Upper lobe of left lung (tissue), 6 donors: Measurements from ENCODE around the gene CINP. TPM values are rescaled to one million over a fixed set of nuclear protein-coding genes. Genes with fewer than 3 reads are reported as not detected.

ENCODE experiments used
- ATAC-seq, 2 donors: fragments of 200-7000 bp; cut with Tn5 transposase; one replicate each; pipeline ENCODE4 v1.9.1; 2022; ENCODE audit warnings: mild to moderate bottlenecking in 2 of 2, moderate library complexity in 2 of 2; ENCODE audit not compliant: low FRiP score in 2 of 2
- DNase-seq, 2 donors: peaks; one replicate each; pipeline ENCODE4 v3.0.0-alpha.2; 2019 to 2020
- H3K27ac ChIP-seq, 4 donors: fragments of 200-600 bp; sonication (generic); one replicate each; pipeline ENCODE4 v1.5.1; 2016 to 2019
- H3K27me3 ChIP-seq, 4 donors: fragments of 200-600 bp; sonication (generic); one replicate each; pipeline ENCODE4 v1.5.1; 2017 to 2019
- H3K36me3 ChIP-seq, 4 donors: fragments of 200-600 bp; sonication (generic); one replicate each; pipeline ENCODE4 v1.5.1; 2016 to 2019
- H3K4me1 ChIP-seq, 4 donors: fragments of 200-600 bp; sonication (generic); one replicate each; pipeline ENCODE4 v1.5.1; 2018 to 2019
- H3K4me3 ChIP-seq, 4 donors: fragments of 200-600 bp; sonication (generic); one replicate each; pipeline ENCODE4 v1.5.1; 2017 to 2019; ENCODE audit warnings: mild to moderate bottlenecking in 2 of 4, moderate library complexity in 1 of 4
- H3K9me3 ChIP-seq, 4 donors: fragments of 200-600 bp; sonication (generic); one replicate each; pipeline ENCODE4 v1.5.1; 2018 to 2019
- EP300 ChIP-seq, 4 donors: sonication (generic); formaldehyde crosslinking; IDR thresholded peaks; one replicate each; pipeline ENCODE4 v1.5.1; 2017; ENCODE audit warnings: antibody characterized with exemption in 4 of 4, control low read depth in 2 of 4
- POLR2A ChIP-seq, 4 donors: fragments of 450-650 bp; IDR thresholded peaks; one replicate each; pipeline ENCODE4 v1.5.1; 2016 to 2017; ENCODE audit warnings: antibody characterized with exemption in 4 of 4, mild to moderate bottlenecking in 2 of 4
- POLR2AphosphoS5 ChIP-seq, 2 donors: sonication (generic); formaldehyde crosslinking; IDR thresholded peaks; one replicate each; pipeline ENCODE4 v1.5.1; 2017; ENCODE audit warnings: antibody characterized with exemption in 2 of 2
- WGBS, 2 donors: methylation state at CpG; one replicate each; pipeline ENCODE4 v1.1.5; 2017 to 2018; 5-methylcytosine and 5-hydroxymethylcytosine counted together
- total RNA-seq, 6 donors: library from RNA; depleted of rRNA in 4 of 6; stranded (reverse); fragments of >200 nt in 4 of 6; gene quantifications; one replicate each; pipeline versions ENCODE4 v1.1.0 to v1.2.1, GENCODE V29; 2016 to 2021
- TF ChIP-seq, protein P1 (sequence below), 6 experiments: fragments of 450-650 bp in 4 of 6; fragments of 200-600 bp in 2 of 6; sonication (generic) in 2 of 6; IDR thresholded peaks; one replicate each; pipeline ENCODE4 v1.5.1; 2016 to 2019; ENCODE audit warnings: antibody characterized with exemption in 6 of 6
- donor health status: DM: no; HTN: no; CAD: no; lungs with moderate emphysema.
- donor health status: DM: no; HTN: yes; CAD: no; lungs with severe emphysema.

CINP gene
- total RNA-seq, 6 donors from 2014 or later: 13.6 to 37.7 (median 31.1) TPM

DNA sequence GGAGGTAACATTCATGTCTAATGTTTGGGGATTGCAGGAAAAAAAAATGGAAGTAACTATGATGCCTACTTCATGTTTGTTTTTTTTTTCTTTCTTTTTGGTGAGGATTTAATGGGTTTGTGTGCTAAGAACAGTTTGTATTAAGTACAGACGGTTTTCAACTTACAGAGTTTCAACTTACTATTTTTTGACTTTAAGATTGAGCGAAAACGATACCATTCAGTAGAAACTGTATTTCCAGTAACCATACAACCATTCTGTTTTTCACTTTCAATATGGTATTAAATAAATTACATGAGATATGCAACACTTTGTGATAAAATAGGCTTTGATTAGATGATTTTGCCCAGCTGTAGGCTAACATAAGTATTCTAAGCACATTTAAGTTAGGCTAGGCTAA lies 10.4 kb upstream of the CINP start:
- WGBS, 2 donors: 88 to 90% methylated on average over 3 of the region's 3 CpGs
- Histone ChIP-seq H3K36me3 (peaks cover 0 to 15% (median 3%) of the 10 kb centered on the region in 4 donors), H3K27ac (no peak overlapping the region), H3K9me3 (no peaks in the 10 kb centered on the region), H3K4me3 (no peak overlapping the region), H3K27me3 (no peaks in the 10 kb centered on the region), H3K4me1 (peaks cover 0 to 15% (median 7%) of the 10 kb centered on the region in 4 donors)
- TF ChIP-seq POLR2A (IDR thresholded peaks at IDR 0.05): no peak
- no peak for TF ChIP-seq EP300 (IDR thresholded peaks at IDR 0.05)
- TF ChIP-seq, protein P1, sequence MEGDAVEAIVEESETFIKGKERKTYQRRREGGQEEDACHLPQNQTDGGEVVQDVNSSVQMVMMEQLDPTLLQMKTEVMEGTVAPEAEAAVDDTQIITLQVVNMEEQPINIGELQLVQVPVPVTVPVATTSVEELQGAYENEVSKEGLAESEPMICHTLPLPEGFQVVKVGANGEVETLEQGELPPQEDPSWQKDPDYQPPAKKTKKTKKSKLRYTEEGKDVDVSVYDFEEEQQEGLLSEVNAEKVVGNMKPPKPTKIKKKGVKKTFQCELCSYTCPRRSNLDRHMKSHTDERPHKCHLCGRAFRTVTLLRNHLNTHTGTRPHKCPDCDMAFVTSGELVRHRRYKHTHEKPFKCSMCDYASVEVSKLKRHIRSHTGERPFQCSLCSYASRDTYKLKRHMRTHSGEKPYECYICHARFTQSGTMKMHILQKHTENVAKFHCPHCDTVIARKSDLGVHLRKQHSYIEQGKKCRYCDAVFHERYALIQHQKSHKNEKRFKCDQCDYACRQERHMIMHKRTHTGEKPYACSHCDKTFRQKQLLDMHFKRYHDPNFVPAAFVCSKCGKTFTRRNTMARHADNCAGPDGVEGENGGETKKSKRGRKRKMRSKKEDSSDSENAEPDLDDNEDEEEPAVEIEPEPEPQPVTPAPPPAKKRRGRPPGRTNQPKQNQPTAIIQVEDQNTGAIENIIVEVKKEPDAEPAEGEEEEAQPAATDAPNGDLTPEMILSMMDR (IDR thresholded peaks at IDR 0.05): no peak
- no peak for TF ChIP-seq POLR2AphosphoS5 (IDR thresholded peaks at IDR 0.05)
- ATAC-seq (no peak), DNase-seq (no peak)

DNA sequence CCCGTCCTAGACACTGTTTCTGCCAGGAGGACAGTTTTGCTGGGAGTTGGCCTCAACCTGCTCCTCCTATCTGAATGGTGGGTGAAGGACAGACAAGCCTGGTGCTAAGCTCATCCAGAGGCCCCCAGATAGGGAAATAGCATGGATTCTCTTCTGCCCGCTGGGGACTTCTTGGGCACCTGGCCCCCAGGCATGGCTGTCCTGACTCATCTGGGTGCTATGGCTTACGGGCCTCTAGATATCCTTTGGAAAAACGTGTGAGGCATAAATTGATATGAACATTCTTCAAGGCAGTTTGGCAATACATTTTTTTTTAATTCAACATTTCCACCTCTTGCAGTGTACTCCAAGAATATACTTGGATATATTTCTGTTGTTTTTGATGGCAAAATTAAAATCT lies 8.7 kb upstream of the CINP start:
- no peak for ATAC-seq
- WGBS, 2 donors: 91 to 94% methylated on average over 4 of the region's 4 CpGs

DNA sequence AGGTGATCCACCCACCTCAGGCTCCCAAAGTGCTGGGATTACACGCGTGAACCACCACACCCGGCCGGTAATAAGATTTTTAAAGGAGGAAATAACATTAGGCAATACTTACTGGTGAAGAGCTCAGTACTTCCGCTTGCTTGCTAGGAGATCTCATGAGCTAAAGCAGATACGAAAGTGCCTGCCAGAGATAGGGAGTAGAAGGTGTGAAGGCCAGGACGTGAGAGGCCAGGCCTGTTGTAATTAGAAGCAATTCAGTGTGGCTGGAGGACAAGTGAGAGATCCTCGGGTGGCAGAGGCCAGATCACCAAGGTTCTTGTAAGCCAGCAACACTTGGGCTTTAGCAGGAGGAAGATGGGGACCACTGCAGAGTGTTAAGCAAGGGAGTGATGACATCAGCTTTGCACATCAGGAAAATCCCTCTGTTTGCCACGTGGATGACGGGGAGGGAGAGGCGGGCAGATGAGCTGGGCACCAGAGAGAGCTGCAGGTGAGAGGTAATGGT lies 7.7 kb upstream of the CINP start:
- H3K27me3 ChIP-seq: no peaks in the 10 kb centered on the region
- no peaks in the 10 kb centered on the region for H3K9me3 ChIP-seq
- no peak overlapping the region for H3K4me3 ChIP-seq
- DNase-seq: peak in 1 of 2 donors; percentile 60
- H3K27ac ChIP-seq: peak overlapping the region; percentile 50 to 82 (median 66)
- peaks cover 0 to 15% (median 7%) of the 10 kb centered on the region in 4 donors for H3K4me1 ChIP-seq
- TF ChIP-seq POLR2AphosphoS5 (IDR thresholded peaks at IDR 0.05): peak; percentile 12 to 34
- TF ChIP-seq, protein P1 (IDR thresholded peaks at IDR 0.05): no peak
- no peak for TF ChIP-seq POLR2A (IDR thresholded peaks at IDR 0.05)
- no peak for TF ChIP-seq EP300 (IDR thresholded peaks at IDR 0.05)
- 61 to 79% methylated on average over 11 of the region's 11 CpGs for WGBS, 2 donors
- ATAC-seq: peak; percentile 71 to 74
- no peaks in the 10 kb centered on the region for H3K36me3 ChIP-seq

More for the DNA sequence above, 8.7 kb upstream of the CINP start:
- DNase-seq: no peak
- peaks cover 0 to 15% (median 7%) of the 10 kb centered on the region in 4 donors for H3K4me1 ChIP-seq
- H3K9me3 ChIP-seq: no peaks in the 10 kb centered on the region
- no peak for TF ChIP-seq POLR2A (IDR thresholded peaks at IDR 0.05)
- TF ChIP-seq EP300 (IDR thresholded peaks at IDR 0.05): no peak
- no peak overlapping the region for H3K4me3 ChIP-seq
- H3K27ac ChIP-seq: peak overlapping the region in 3 of 4 donors; percentile 50 to 82 (median 77)
- H3K36me3 ChIP-seq: no peaks in the 10 kb centered on the region
- H3K27me3 ChIP-seq: no peaks in the 10 kb centered on the region

DNA sequence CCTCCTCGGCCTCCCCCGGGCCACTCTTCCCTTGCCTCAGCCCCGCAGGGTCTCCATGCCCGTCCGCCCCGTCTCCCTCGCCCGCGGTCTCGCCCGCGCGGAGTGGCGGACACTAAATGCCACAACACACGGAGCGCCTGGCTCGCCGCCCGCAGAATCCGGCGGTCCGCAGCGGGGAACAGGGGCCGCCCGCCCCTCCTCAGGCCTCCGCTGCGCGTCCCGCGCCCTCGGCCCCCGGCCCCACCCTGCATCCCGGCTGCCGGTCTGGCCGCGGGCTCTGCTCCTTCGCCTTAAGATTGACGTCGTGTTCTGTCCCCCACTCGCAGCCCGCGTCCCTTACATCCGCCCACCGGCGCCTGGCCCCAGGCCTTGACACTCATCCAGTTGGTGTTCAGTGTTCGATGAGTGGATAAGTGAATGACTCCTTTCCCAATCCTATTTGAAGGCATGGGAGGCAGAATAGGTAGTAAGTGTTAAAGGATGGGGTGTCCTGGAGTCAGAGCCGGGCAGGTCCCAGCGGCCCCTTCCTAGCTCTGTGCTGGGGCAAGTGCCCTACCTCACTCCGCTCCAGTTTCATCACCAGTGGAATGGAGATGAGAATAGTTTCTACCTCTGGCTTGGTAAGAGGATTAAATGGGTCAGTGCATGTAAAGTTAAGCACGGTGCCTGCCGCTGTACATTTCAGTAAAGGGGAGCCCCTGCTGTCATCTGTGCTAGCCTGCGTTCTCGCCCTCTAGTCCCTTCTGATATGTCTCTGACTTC lies 673 bp upstream of the CINP start:
- Histone ChIP-seq H3K36me3 (peaks cover 0 to 11% (median 4%) of the 10 kb centered on the region in 4 donors), H3K27ac (peak overlapping the region; percentile 88 to 99 (median 93)), H3K9me3 (no peaks in the 10 kb centered on the region), H3K4me1 (peaks cover 17 to 20% (median 20%) of the 10 kb centered on the region in 4 donors), H3K27me3 (no peaks in the 10 kb centered on the region), H3K4me3 (peak overlapping the region; percentile 63 to 92 (median 81))
- 4 to 18% methylated on average over 7 to 44 of the region's 53 CpGs for WGBS, 2 donors
- TF ChIP-seq POLR2AphosphoS5 (IDR thresholded peaks at IDR 0.05) (no peak), EP300 (IDR thresholded peaks at IDR 0.05) (no peak), POLR2A (IDR thresholded peaks at IDR 0.05) (peak in 1 of 4 donors; percentile 14)
- TF ChIP-seq, protein P1 (IDR thresholded peaks at IDR 0.05): no peak
- DNase-seq: peak; percentile 39 to 94
- ATAC-seq: peak; percentile 9 to 74

DNA sequence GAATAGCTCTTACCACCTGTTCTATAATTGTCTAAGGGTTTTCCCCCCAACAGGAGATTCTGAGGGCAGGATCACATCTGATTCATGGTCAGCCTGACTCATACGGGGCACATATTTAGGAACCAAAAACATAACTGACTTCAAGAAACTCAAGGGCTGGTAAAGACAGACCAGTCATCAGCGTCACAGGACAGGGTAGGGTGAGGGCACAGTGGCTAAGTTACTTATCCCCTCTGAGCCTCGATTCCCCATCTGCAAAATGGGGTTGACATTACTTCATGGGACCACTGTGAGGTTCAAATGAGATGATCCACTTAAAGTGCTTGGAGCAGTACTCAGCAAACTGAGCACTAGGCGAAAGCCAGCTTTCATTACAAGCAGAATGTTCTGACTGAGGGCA lies 606 bp downstream of the CINP start:
- Histone ChIP-seq H3K9me3 (no peaks in the 10 kb centered on the region), H3K4me1 (peaks cover 17 to 20% (median 20%) of the 10 kb centered on the region in 4 donors), H3K27me3 (no peaks in the 10 kb centered on the region), H3K27ac (peak overlapping the region; percentile 88 to 99 (median 93)), H3K36me3 (peaks cover 0 to 22% (median 14%) of the 10 kb centered on the region in 4 donors), H3K4me3 (peak overlapping the region; percentile 45 to 85 (median 70))
- no peak for TF ChIP-seq POLR2AphosphoS5 (IDR thresholded peaks at IDR 0.05)
- TF ChIP-seq POLR2A (IDR thresholded peaks at IDR 0.05): no peak
- TF ChIP-seq, protein P1 (IDR thresholded peaks at IDR 0.05): no peak
- no peak for TF ChIP-seq EP300 (IDR thresholded peaks at IDR 0.05)
- DNase-seq (no peak), ATAC-seq (no peak)
- WGBS, 2 donors: 17 to 18% methylated on average over 4 of the region's 4 CpGs
